Caco-2 (cell line): Measurements from ENCODE around the gene RBM39. TPM values are rescaled to one million over a fixed set of nuclear protein-coding genes. Genes with fewer than 3 reads are reported as not detected.

Experiments used
- BruUV-seq: library from RNA; stranded (reverse); fragments of 400-500 nt; replicated peaks from 2 replicates; lab custom pipeline; 2021; lab: Mats Ljungman, UMichigan
- CTCF ChIA-PET: fragments of 300-600 bp; sonication (Branson Sonifier 250); formaldehyde crosslinking; loops from one replicate; lab custom pipeline; 2022; ENCODE audit warnings: antibody characterized with exemption; lab: Charles Lee
- POLR2A ChIA-PET: fragments of 300-600 bp; sonication (Branson Sonifier 250); formaldehyde crosslinking; loops from one replicate; lab custom pipeline; 2022; ENCODE audit warnings: antibody characterized with exemption; lab: Charles Lee
- DNase-seq, 2 experiments: peaks; one replicate each; pipeline versions ENCODE4 v3.0.0 to v3.0.0-alpha.2; 2020 to 2022
- H3K27me3 ChIP-seq: replicated peaks from 2 replicates; pipeline ENCODE4 v1.6.0; 2011; ENCODE audit warnings: low read length; ENCODE audit not compliant: control insufficient read depth, insufficient read depth
- H3K36me3 ChIP-seq: 2 replicates; pipeline ENCODE4 v1.5.1; 2011; ENCODE audit warnings: low read length; ENCODE audit not compliant: control insufficient read depth, insufficient read depth
- H3K4me1 ChIP-seq: fragments of 250-450 bp; sonication (Bioruptor Pico); 2 replicates; pipeline ENCODE4 v1.5.1; 2020; ENCODE audit warnings: mild to moderate bottlenecking
- H3K4me3 ChIP-seq: 2 replicates; pipeline ENCODE4 v1.5.1; 2011; ENCODE audit warnings: low read depth, mild to moderate bottlenecking, control low read depth, low read length
- H3K9me3 ChIP-seq: fragments of 250-450 bp; sonication (Bioruptor Pico); 2 replicates; pipeline ENCODE4 v1.5.1; 2020; ENCODE audit warnings: mild to moderate bottlenecking, moderate library complexity
- H3K27ac Mint-ChIP-seq: one replicate; pipeline ENCODE4 v1.8.0; 2022; ENCODE audit warnings: mixed read lengths; ENCODE audit not compliant: unreplicated experiment
- H3K27me3 Mint-ChIP-seq: one replicate; pipeline ENCODE4 v1.8.0; 2022; ENCODE audit warnings: mixed read lengths; ENCODE audit not compliant: insufficient read depth, unreplicated experiment
- H3K36me3 Mint-ChIP-seq: one replicate; pipeline ENCODE4 v1.8.0; 2022; ENCODE audit warnings: mild to moderate bottlenecking, mixed read lengths; ENCODE audit not compliant: insufficient read depth, unreplicated experiment
- H3K4me1 Mint-ChIP-seq: one replicate; pipeline ENCODE4 v1.8.0; 2022; ENCODE audit warnings: low read depth, mixed read lengths; ENCODE audit not compliant: unreplicated experiment
- H3K4me3 Mint-ChIP-seq: one replicate; pipeline ENCODE4 v1.8.0; 2022; ENCODE audit warnings: mild to moderate bottlenecking, moderate library complexity, mixed read lengths; ENCODE audit not compliant: unreplicated experiment
- H3K9me3 Mint-ChIP-seq: one replicate; pipeline ENCODE4 v1.8.0; 2022; ENCODE audit warnings: mixed read lengths; ENCODE audit not compliant: unreplicated experiment
- intact Hi-C: fragments of 100-400 bp; cut with micrococcal nuclease; formaldehyde crosslinking; loops from one replicate; pipeline ENCODE4 v1.10.0; 2022; ENCODE audit not compliant: unreplicated experiment
- total RNA-seq: library from RNA; stranded (reverse); gene quantifications from 2 replicates; pipeline ENCODE4 v1.2.3, GENCODE V29; 2022
- TF ChIP-seq, protein P1 (sequence below), 2 experiments: fragments of 200-600 bp in 1 of 2; IDR thresholded peaks; 1 replicate in 1 of 2; 2 replicates in 1 of 2; pipeline versions ENCODE4 v1.5.1 to v1.8.0; 2011 to 2022; ENCODE audit warnings: antibody characterized with exemption in 1 of 2, control low read depth in 1 of 2, inconsistent platforms in 1 of 2, low read depth in 1 of 2, low read length in 1 of 2, mild to moderate bottlenecking in 1 of 2, moderate library complexity in 1 of 2; ENCODE audit not compliant: insufficient read depth in 1 of 2, severe bottlenecking in 1 of 2, unreplicated experiment in 1 of 2

RBM39 gene
- total RNA-seq, 1 experiment from 2014 or later: 750 TPM

DNA sequence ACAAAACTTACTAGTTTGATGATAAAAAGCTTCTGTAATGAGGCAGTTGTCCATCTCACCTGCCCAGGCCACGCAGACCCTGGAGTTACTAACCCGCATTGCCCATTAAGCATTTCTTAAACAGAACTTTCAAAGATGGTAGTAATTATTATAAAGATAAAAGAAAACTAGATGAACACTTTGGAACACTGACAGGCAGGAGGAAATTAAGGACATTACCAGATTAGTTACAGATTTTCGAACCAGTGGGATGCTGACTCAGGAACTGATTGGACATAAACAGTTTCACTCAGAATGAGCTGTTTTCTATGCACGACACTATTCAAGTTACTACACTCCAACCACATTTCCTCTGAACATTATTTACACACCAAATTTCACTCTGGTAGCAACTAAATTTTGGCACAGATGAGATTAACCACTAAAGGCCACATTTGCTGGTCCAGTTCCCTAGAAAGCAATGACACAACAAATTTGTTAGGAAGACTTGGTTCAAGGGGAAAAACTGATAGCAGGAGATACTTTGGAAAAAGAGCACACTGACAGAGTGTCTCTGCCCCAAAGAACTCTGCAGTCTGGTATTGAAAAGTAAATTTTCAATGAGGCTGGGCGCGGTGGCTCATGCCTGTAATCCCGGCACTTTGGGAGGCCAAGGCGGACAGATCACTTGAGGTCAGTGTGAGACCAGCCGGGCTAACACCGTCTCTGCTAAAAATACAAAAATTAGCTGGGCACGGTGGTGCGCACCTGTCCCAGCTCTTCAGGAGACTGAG lies 39.8 kb downstream of the RBM39 start:
- no peak for DNase-seq
- H3K27me3 Mint-ChIP-seq: no peaks in the 10 kb centered on the region
- ChIA-PET CTCF (interaction anchor here (0.5 to 1.7 kb wide), 5 partner anchors 9 to 252 kb away, joined by 3 to 8 read pairs (median 3); partner anchors contain the start of gene SCAND1), POLR2A (interaction anchor here (1.0 to 1.5 kb wide), 4 partner anchors 9 to 416 kb away, joined by 3 to 6 read pairs (median 3); partner anchors contain the start of gene RBM39)
- Histone ChIP-seq H3K4me3 (no peak overlapping the region), H3K9me3 (no peaks in the 10 kb centered on the region), H3K27me3 (no peaks in the 10 kb centered on the region), H3K36me3 (peaks cover 8% of the 10 kb centered on the region), H3K4me1 (peaks cover 22% of the 10 kb centered on the region)
- intact Hi-C loops: no loop called here
- peaks cover 35% of the 10 kb centered on the region for H3K4me1 Mint-ChIP-seq
- TF ChIP-seq, protein P1, sequence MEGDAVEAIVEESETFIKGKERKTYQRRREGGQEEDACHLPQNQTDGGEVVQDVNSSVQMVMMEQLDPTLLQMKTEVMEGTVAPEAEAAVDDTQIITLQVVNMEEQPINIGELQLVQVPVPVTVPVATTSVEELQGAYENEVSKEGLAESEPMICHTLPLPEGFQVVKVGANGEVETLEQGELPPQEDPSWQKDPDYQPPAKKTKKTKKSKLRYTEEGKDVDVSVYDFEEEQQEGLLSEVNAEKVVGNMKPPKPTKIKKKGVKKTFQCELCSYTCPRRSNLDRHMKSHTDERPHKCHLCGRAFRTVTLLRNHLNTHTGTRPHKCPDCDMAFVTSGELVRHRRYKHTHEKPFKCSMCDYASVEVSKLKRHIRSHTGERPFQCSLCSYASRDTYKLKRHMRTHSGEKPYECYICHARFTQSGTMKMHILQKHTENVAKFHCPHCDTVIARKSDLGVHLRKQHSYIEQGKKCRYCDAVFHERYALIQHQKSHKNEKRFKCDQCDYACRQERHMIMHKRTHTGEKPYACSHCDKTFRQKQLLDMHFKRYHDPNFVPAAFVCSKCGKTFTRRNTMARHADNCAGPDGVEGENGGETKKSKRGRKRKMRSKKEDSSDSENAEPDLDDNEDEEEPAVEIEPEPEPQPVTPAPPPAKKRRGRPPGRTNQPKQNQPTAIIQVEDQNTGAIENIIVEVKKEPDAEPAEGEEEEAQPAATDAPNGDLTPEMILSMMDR (IDR thresholded peaks at IDR 0.05; ENCODE audit: insufficient read depth in 1 of 2, low read depth in 1 of 2, low read length in 1 of 2, severe bottlenecking in 1 of 2, unreplicated experiment in 1 of 2): no peak
- H3K27ac Mint-ChIP-seq: peak overlapping the region; percentile 47
- H3K9me3 Mint-ChIP-seq: no peaks in the 10 kb centered on the region
- no peak overlapping the region for H3K4me3 Mint-ChIP-seq
- no TSS peak for BruUV-seq
- H3K36me3 Mint-ChIP-seq: peaks cover 97% of the 10 kb centered on the region

DNA sequence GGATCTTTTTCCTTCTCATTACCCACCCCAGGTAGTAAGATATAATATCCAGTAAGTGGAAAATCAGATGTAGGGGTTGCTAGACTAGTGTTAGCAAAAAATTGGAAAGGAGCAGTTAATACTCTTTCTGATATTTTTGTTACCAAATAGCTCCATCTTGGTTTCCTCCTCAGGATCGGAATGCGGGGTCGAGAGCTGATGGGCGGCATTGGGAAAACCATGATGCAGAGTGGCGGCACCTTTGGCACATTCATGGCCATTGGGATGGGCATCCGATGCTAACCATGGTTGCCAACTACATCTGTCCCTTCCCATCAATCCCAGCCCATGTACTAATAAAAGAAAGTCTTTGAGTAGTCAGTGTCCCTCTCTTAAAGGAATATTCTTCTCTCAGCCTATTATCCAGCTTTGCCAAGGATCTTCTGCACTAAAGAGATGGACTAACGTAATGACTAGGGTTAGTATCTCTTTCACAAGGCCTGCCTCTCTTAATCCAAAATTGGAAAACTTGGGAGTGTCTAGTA lies 41.4 kb downstream of the RBM39 start:
- H3K9me3 Mint-ChIP-seq: no peaks in the 10 kb centered on the region
- Histone ChIP-seq H3K4me1 (peaks cover 22% of the 10 kb centered on the region), H3K4me3 (peak overlapping the region; percentile 93), H3K36me3 (peaks cover 7% of the 10 kb centered on the region; the same call in 1 of the 2 replicates), H3K9me3 (no peaks in the 10 kb centered on the region), H3K27me3 (no peaks in the 10 kb centered on the region)
- DNase-seq: peak in 1 of 2 experiments; percentile 46
- TF ChIP-seq, protein P1 (IDR thresholded peaks at IDR 0.05; ENCODE audit: insufficient read depth in 1 of 2, low read depth in 1 of 2, low read length in 1 of 2, severe bottlenecking in 1 of 2, unreplicated experiment in 1 of 2): no peak
- CTCF ChIA-PET: interaction anchor here (0.8 to 2.0 kb wide), 5 partner anchors 82 to 254 kb away, joined by 3 to 8 read pairs (median 3); partner anchors contain the start of gene SCAND1
- intact Hi-C loops: no loop called here
- BruUV-seq: no TSS peak
- POLR2A ChIA-PET: interaction anchor here (0.6 to 2.6 kb wide), 5 partner anchors 10 to 81 kb away, joined by 3 to 46 read pairs (median 13); partner anchors contain the start of genes CPNE1, RBM12 and RBM39
- peak overlapping the region; percentile 85 for H3K27ac Mint-ChIP-seq
- H3K4me3 Mint-ChIP-seq: peak overlapping the region; percentile 91
- H3K27me3 Mint-ChIP-seq: no peaks in the 10 kb centered on the region
- H3K4me1 Mint-ChIP-seq: peaks cover 35% of the 10 kb centered on the region
- peaks cover 81% of the 10 kb centered on the region for H3K36me3 Mint-ChIP-seq
